ENCODE data around the gene KDM5A. TPM values are rescaled to one million over a fixed set of nuclear protein-coding genes. Genes with fewer than 3 reads are reported as not detected.

The KDM5A gene
- polyA plus RNA-seq, 1 donor from 2014 or later, result 11.2 TPM

DNA sequence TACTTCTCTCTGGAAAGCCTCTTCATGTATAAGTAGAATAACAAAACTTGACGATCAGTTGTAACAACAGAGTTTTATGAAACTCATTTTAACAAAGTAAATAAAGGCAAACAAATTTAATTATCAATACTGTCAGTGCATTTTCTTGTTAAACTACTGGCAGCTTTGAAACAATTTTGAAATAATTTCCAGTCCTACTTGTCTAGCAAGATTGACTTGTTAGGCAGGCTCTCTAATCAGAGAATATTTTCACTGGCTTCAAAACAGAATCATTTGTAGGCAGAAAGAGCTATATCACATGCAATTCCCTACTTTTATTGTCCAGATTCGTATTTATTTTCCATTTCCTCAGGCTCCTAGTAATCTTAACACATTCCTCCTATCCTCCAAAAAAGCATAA, 80.6 kb downstream of the KDM5A start:
- H2AFZ ChIP-seq (ENCODE audit: low read depth, low read length), result no peak overlapping the region
- TF ChIP-seq REST (IDR thresholded peaks at IDR 0.05; ENCODE audit: borderline replicate concordance) (no peak), TAF1 (IDR thresholded peaks at IDR 0.05; ENCODE audit: low read depth) (no peak), EP300 (conservative IDR thresholded peaks at IDR 0.05; ENCODE audit: poor library complexity, severe bottlenecking) (no peak), SMC3 (conservative IDR thresholded peaks at IDR 0.05; ENCODE audit: poor library complexity) (no peak), MXI1 (conservative IDR thresholded peaks at IDR 0.05; ENCODE audit: poor library complexity, severe bottlenecking) (no peak), EZH2 (IDR thresholded peaks at IDR 0.05; ENCODE audit: borderline replicate concordance, insufficient read depth, low read length, poor library complexity, severe bottlenecking) (no peak), RAD21 (conservative IDR thresholded peaks at IDR 0.05) (no peak)
- TF ChIP-seq, protein P1, sequence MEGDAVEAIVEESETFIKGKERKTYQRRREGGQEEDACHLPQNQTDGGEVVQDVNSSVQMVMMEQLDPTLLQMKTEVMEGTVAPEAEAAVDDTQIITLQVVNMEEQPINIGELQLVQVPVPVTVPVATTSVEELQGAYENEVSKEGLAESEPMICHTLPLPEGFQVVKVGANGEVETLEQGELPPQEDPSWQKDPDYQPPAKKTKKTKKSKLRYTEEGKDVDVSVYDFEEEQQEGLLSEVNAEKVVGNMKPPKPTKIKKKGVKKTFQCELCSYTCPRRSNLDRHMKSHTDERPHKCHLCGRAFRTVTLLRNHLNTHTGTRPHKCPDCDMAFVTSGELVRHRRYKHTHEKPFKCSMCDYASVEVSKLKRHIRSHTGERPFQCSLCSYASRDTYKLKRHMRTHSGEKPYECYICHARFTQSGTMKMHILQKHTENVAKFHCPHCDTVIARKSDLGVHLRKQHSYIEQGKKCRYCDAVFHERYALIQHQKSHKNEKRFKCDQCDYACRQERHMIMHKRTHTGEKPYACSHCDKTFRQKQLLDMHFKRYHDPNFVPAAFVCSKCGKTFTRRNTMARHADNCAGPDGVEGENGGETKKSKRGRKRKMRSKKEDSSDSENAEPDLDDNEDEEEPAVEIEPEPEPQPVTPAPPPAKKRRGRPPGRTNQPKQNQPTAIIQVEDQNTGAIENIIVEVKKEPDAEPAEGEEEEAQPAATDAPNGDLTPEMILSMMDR (IDR thresholded peaks at IDR 0.05; ENCODE audit: poor library complexity, severe bottlenecking), result no peak
- no peak overlapping the region for H3K4me2 ChIP-seq (ENCODE audit: low read length)
- H3K79me2 ChIP-seq (replicated peaks; ENCODE audit: insufficient read depth, low read length), result no peaks in the 10 kb centered on the region
- no peaks in the 10 kb centered on the region for H3K9me3 ChIP-seq (ENCODE audit: low read length)
- H3K36me3 ChIP-seq (ENCODE audit: insufficient read depth, low read length), result peaks cover 24% of the 10 kb centered on the region
- no peaks in the 10 kb centered on the region for H3K9me2 ChIP-seq (ENCODE audit: insufficient read depth, low read length)
- H3F3A ChIP-seq (ENCODE audit: insufficient read depth, low read length, poor library complexity, severe bottlenecking), result no peaks in the 10 kb centered on the region
- no peak overlapping the region for H3K4me3 ChIP-seq (ENCODE audit: low read length)
- no peak overlapping the region for H3K9ac ChIP-seq (ENCODE audit: low read length)
- H3K27ac ChIP-seq (ENCODE audit: low read length), result no peak overlapping the region
- no peaks in the 10 kb centered on the region for H4K20me1 ChIP-seq (ENCODE audit: insufficient read depth)
- no peaks in the 10 kb centered on the region for H3K27me3 ChIP-seq (ENCODE audit: insufficient read depth, low read depth, low read length)

DNA sequence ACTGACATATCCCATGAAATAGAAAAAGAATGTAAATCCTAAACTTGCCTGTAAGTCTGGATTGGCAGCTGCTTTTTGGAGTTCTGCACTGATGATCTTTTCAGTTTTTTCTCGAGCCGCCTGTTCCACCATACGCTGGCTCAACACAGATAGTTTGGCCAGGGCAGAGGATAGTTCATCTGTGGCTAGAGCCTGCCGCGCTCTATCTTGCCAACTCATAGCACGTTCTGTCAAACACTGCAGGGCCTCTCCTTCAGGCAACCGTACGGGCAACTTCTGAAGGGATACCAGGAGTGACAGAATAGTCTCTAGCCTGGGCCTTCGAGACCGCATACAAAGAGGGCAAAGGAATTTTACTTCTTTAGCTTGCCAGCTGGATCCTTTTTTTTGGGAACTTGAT, 81.7 kb downstream of the KDM5A start:
- Histone ChIP-seq H3K9me2 (ENCODE audit: insufficient read depth, low read length) (no peaks in the 10 kb centered on the region), H4K20me1 (ENCODE audit: insufficient read depth) (no peaks in the 10 kb centered on the region), H3K4me3 (ENCODE audit: low read length) (no peak overlapping the region), H2AFZ (ENCODE audit: low read depth, low read length) (no peak overlapping the region), H3K79me2 (replicated peaks; ENCODE audit: insufficient read depth, low read length) (no peaks in the 10 kb centered on the region), H3F3A (ENCODE audit: insufficient read depth, low read length, poor library complexity, severe bottlenecking) (no peaks in the 10 kb centered on the region), H3K36me3 (ENCODE audit: insufficient read depth, low read length) (peaks cover 24% of the 10 kb centered on the region), H3K9ac (ENCODE audit: low read length) (no peak overlapping the region), H3K4me2 (ENCODE audit: low read length) (no peak overlapping the region), H3K27ac (ENCODE audit: low read length) (no peak overlapping the region), H3K27me3 (ENCODE audit: insufficient read depth, low read depth, low read length) (no peaks in the 10 kb centered on the region), H3K9me3 (ENCODE audit: low read length) (no peaks in the 10 kb centered on the region)
- no peak for TF ChIP-seq POLR2AphosphoS5 (IDR thresholded peaks at IDR 0.05)
- TF ChIP-seq, protein P1 (IDR thresholded peaks at IDR 0.05; ENCODE audit: poor library complexity, severe bottlenecking), result no peak
- no peak for TF ChIP-seq REST (IDR thresholded peaks at IDR 0.05; ENCODE audit: borderline replicate concordance)
- no peak for TF ChIP-seq SMC3 (conservative IDR thresholded peaks at IDR 0.05; ENCODE audit: poor library complexity)
- TF ChIP-seq MXI1 (conservative IDR thresholded peaks at IDR 0.05; ENCODE audit: poor library complexity, severe bottlenecking), result no peak
- no peak for TF ChIP-seq EP300 (conservative IDR thresholded peaks at IDR 0.05; ENCODE audit: poor library complexity, severe bottlenecking)
- no peak for TF ChIP-seq EZH2 (IDR thresholded peaks at IDR 0.05; ENCODE audit: borderline replicate concordance, insufficient read depth, low read length, poor library complexity, severe bottlenecking)
- TF ChIP-seq RAD21 (conservative IDR thresholded peaks at IDR 0.05), result no peak
- TF ChIP-seq TAF1 (IDR thresholded peaks at IDR 0.05; ENCODE audit: low read depth), result no peak
